ENCODE measurements around the gene FAM204A. TPM values are rescaled to one million over a fixed set of nuclear protein-coding genes. Genes with fewer than 3 reads are reported as not detected.
A peak's percentile ranks its signal among the peaks of the same experiment; 100 is the strongest.

FAM204A gene
- total RNA-seq = 10 to 100 TPM; 53.6 to 88.1 (median 60.1) TPM

DNA sequence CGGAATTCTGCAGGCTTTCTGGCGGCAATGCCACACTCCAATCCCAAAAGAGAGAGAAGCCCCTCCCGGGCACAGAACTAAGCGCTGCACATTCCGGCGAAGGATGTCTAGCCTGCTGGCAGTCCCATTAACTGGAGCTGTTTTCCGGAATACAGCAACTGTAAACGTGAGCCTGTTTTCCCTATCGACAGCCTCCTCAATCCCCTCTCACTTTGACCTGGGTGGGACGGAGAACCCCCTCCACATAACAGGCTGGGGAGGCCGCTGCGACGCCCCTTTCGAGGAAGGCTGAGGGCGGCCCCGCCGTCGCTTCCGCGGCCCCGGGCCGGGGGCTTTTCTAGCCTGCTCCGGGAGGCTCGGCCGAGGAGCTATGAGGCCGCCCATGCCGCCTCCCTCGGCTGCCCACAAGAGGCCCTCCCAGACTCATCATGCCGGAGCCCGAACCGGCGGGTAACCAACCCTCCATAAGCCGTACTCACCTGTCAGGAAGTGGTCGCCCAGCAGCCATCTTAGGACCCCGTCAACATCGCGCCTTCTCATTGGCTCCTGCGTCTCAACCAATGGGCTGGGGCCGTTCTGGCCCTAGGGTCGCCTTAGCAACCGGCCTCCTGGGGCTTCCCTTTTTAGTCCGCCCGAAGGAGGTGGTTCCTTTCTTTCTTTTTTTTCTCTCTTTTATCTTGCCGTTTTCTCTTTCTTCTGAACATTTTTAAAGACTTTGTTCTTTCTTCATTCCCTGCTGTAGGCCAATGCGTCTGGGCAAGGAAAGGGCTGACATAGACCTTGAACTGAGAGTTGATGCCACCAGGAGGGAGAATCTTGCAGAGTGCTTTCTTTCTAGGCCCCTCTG, at the start of gene FAM204A:
TSS of gene FAM204A (minus strand) at position 534 of the 847 bp plus-strand sequence. CDS start 5,909 bp downstream, outside the sequence.
- in situ Hi-C loops (cut with MboI; ENCODE audit: low pct_unique_long_range_greater_than_20kb in 2 of 9, low sequenced_read_pairs in 9 of 9, unreplicated experiment in 9 of 9) = no loop called here
- H3K4me3 ChIP-seq = peak within 1 kb of the TSS; percentile 69 to 87 (median 78)
- peak within 1 kb of the TSS; percentile 71 to 87 for H3K27ac ChIP-seq
- WGBS, 10 experiments = 0 to 5% (median 0%) methylated on average over 1 to 15 of the region's 45 CpGs
- peaks cover 4 to 14% of the 10 kb centered on the region in 2 donors for H3K4me1 ChIP-seq (replicated peaks in 1 of 2)
- ATAC-seq (replicated peaks in 6 of 8) = peak; percentile 94 to 100 (median 100)

DNA sequence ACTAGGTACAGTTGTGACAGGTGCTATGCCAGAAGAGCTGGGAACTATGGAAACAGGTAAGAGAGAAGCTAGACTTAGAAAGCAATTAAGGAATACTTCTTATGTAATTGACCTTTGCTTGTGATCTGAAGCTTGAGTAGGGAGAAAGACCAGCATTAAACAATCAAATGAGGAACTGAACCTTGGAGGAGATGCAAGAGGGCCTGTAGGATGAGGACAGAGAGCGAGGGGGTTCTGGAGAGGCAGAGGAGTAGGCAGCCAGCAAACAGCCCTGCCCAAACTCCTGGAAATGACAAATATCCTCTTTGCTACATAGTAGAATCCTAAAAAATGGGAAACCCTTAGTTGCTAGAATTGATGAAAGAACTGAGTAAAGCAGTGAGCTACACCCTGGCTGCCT, 41.6 kb upstream of the FAM204A start:
- H3K4me1 ChIP-seq (replicated peaks in 1 of 2) = no peaks in the 10 kb centered on the region
- H3K27ac ChIP-seq = no peak overlapping the region
- ATAC-seq (replicated peaks in 6 of 8) = no peak
- 17 to 100% (median 71%) methylated on average over 1 of the region's 1 CpG; no CpG with 5 or more reads in 5 of the 10 experiments for WGBS, 10 experiments
- no peak overlapping the region for H3K4me3 ChIP-seq
- in situ Hi-C loops (cut with MboI; ENCODE audit: low pct_unique_long_range_greater_than_20kb in 2 of 9, low sequenced_read_pairs in 9 of 9, unreplicated experiment in 9 of 9) = no loop called here

DNA sequence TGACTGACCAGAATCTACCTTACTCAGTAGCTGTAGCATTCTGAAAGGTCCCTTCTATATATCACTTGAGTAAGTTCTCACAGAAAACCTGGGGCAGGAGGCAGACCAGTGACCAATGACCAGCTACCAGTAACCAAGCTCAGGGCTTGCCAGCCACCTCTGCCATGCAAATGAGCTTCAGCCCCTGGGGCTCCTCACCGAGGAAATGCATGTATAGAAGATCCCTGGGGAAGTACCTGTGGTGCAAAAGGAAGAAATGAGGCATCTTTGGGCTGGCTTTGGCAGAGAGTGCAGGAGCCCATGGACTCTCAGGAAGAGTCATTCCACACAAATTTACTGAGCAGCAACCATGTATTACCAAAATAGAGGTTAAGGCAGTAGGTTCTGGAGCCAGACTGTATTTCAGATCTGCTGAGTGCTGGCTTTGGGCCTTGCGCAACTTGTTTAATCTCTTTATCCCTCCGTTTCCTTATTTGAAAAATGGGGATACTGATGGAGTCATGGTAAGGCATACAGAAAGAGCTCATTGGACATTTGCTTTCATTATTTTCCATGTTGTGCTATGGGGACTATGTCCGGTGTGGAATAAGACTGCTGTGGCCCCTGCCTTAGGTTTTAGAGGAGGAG, 41.1 kb upstream of the FAM204A start:
- ATAC-seq (replicated peaks in 6 of 8) = no peak
- Histone ChIP-seq H3K27ac (no peak overlapping the region), H3K4me3 (no peak overlapping the region), H3K4me1 (replicated peaks in 1 of 2) (no peaks in the 10 kb centered on the region)
- in situ Hi-C loops (cut with MboI; ENCODE audit: low pct_unique_long_range_greater_than_20kb in 2 of 9, low sequenced_read_pairs in 9 of 9, unreplicated experiment in 9 of 9) = no loop called here
- 43 to 92% (median 73%) methylated on average over 1 to 4 of the region's 4 CpGs; no CpG with 5 or more reads in 2 of the 10 experiments for WGBS, 10 experiments

DNA sequence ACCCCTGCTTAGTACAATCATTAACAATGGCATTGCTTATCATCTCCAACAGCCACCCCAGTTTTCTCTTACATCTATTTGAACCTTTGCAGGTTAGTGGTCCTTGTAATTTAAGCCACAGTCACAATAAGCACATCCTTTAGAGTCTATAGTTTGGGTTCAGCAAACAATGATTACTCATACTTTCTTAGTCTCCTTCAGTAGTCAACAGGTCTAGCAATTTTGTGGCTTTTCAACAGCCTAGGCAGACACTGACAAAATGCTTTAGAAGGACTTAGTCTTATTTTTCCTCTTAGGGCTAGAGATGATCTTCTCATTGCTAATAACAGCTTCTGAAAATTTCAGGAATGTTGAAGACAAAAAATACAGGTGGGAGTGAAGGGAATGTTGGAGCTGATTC, 32.3 kb upstream of the FAM204A start:
- ATAC-seq (replicated peaks in 6 of 8) = no peak
- no peaks in the 10 kb centered on the region for H3K4me1 ChIP-seq (replicated peaks in 1 of 2)
- in situ Hi-C loops (cut with MboI; ENCODE audit: low pct_unique_long_range_greater_than_20kb in 2 of 9, low sequenced_read_pairs in 9 of 9, unreplicated experiment in 9 of 9) = no loop called here
- H3K27ac ChIP-seq = no peak overlapping the region
- no peak overlapping the region for H3K4me3 ChIP-seq

DNA sequence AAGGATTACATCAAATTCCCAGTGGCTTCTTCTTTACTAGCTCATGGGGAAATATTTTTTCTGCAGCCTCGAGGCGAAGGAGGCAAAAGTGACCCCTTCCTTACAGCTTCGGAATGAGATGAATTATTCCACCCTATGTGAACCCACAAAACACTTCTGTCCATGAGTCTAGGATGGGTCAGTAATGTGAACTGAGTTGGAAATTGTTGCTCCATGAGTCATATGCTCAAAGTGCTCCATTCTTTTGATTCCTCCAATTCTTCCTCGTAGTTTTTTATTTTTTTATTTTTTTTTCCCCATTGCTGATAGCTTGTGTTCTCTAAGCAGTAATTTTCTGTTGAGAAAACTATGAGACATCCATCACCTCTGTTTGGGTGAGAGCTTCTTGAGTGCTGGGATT, 31.7 kb upstream of the FAM204A start:
- Histone ChIP-seq H3K27ac (no peak overlapping the region), H3K4me1 (replicated peaks in 1 of 2) (no peaks in the 10 kb centered on the region), H3K4me3 (no peak overlapping the region)
- in situ Hi-C loops (cut with MboI; ENCODE audit: low pct_unique_long_range_greater_than_20kb in 2 of 9, low sequenced_read_pairs in 9 of 9, unreplicated experiment in 9 of 9) = no loop called here
- peak in 2 of 8 experiments; percentile 88 to 89 for ATAC-seq (replicated peaks in 6 of 8)
- 0 to 88% (median 74%) methylated on average over 1 to 4 of the region's 4 CpGs; no CpG with 5 or more reads in 3 of the 10 experiments for WGBS, 10 experiments

DNA sequence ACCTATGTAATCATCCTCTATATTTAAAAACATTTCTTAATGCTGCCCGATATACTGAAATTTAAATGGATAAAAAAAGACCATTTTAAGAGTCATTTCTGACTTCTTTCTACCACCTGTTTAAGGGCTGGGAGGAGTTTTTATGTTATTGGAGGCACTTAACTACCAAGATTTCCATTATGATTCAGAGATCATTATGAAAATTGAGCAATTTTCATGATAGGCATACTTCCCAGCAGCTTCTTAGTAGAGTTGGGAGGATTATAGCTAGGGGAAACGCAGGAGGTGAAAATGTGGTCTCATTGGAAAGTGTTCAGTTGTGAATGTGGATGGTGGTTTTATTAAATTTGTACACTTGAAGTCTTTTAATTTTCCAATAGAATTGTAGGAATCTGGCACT, 28.4 kb upstream of the FAM204A start:
- Histone ChIP-seq H3K27ac (no peak overlapping the region), H3K4me3 (no peak overlapping the region), H3K4me1 (replicated peaks in 1 of 2) (no peaks in the 10 kb centered on the region)
- in situ Hi-C loops (cut with MboI; ENCODE audit: low pct_unique_long_range_greater_than_20kb in 2 of 9, low sequenced_read_pairs in 9 of 9, unreplicated experiment in 9 of 9) = no loop called here
- ATAC-seq (replicated peaks in 6 of 8) = peak in 3 of 8 experiments; percentile 58 to 75 (median 69)
- 20 to 100% (median 89%) methylated on average over 1 to 2 of the region's 2 CpGs for WGBS, 10 experiments

DNA sequence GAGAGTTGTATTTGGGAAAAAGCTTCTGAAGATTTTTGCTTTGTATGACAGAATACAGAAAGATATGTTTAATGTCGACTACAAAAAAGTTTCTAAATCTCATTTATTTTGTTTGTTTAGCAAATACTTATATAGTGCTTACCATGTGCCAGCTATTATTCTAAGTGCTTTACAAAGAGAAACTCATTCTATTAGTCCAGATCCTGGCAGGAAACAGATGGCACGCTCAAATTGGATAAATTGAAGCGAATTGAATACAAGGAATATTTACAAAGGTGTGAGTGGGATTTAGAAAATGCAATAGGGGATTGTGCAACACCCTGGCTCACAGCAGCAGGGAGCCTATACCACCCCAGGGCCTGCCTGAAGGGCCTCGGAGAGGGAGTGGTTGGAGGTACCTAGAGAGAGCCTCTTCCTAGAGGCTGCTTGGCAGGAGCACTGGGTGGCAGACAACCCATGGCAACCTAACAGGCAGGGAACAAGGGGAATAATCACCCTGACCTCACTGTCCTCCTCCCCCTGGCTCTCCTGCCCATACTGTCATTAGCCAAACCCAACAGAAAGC, 27.6 kb upstream of the FAM204A start:
- Histone ChIP-seq H3K27ac (no peak overlapping the region), H3K4me1 (replicated peaks in 1 of 2) (no peaks in the 10 kb centered on the region), H3K4me3 (no peak overlapping the region)
- in situ Hi-C loops (cut with MboI; ENCODE audit: low pct_unique_long_range_greater_than_20kb in 2 of 9, low sequenced_read_pairs in 9 of 9, unreplicated experiment in 9 of 9) = no loop called here
- peak in 4 of 8 experiments; percentile 18 to 51 (median 32) for ATAC-seq (replicated peaks in 6 of 8)
- 38 to 100% (median 68%) methylated on average over 1 to 4 of the region's 4 CpGs; no CpG with 5 or more reads in 1 of the 10 experiments for WGBS, 10 experiments

DNA sequence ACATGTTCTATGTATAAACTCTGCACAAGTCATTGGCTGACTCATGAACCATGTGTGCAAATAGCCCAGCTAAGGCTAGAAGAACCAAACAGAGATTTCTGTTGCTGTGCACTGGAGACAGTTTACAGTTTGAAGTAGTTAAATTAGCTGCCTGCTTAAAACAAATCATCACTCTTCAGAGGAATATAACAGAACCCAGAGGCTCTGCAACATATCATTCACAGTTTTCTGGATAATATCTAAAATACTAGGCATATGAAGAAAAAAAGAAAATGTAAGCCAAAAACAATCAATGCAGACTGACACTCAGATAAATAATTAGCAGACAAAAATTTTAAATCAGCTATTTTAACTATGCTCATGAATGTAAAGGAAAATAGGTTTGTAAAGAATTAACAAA, 23.6 kb upstream of the FAM204A start:
- H3K27ac ChIP-seq = no peak overlapping the region
- H3K4me3 ChIP-seq = no peak overlapping the region
- no peaks in the 10 kb centered on the region for H3K4me1 ChIP-seq (replicated peaks in 1 of 2)
- in situ Hi-C loops (cut with MboI; ENCODE audit: low pct_unique_long_range_greater_than_20kb in 2 of 9, low sequenced_read_pairs in 9 of 9, unreplicated experiment in 9 of 9) = no loop called here
- no peak for ATAC-seq (replicated peaks in 6 of 8)

DNA sequence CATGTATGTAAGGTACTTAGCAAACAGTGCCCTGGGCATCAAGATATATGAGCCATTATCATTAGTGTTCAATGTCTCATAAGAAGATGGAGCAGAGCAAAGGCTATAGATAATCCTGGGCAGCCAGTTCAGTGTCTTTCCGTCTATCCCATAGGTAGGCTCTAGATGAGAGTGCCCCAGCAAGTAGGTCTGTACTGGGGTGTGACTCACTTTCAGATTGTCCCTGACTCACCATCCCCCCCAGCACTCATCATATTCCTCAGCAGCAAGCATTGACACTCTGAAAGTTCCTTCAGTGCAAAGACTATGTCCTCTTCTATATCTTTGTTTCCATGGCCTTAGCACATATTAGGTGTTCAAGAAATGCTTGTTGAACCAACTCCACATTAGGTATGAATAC, 20.0 kb upstream of the FAM204A start:
- Histone ChIP-seq H3K27ac (no peak overlapping the region), H3K4me1 (replicated peaks in 1 of 2) (peaks cover 0 to 20% of the 10 kb centered on the region in 2 donors), H3K4me3 (no peak overlapping the region)
- no peak for ATAC-seq (replicated peaks in 6 of 8)
- in situ Hi-C loops (cut with MboI; ENCODE audit: low pct_unique_long_range_greater_than_20kb in 2 of 9, low sequenced_read_pairs in 9 of 9, unreplicated experiment in 9 of 9) = no loop called here
- WGBS, 10 experiments = 67 to 100% (median 85%) methylated on average over 1 of the region's 1 CpG; no CpG with 5 or more reads in 6 of the 10 experiments

DNA sequence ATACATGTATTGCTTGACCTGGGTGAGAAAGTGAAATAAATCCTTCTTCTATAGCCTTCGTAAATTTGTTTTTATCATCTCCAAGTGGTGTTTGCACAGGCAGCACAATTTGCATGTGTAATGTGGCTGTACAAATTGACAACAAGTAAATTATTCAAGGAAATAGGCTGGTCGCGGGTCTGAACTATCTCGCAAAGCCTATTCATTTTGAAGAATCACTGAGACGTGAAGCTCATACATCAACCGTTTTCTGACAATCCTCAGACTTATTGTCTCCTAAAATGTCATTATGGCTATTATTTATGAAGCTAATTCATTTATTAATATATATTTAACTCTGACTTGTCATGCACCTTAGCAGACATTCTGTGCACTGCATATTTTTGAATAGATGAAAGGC, 16.2 kb upstream of the FAM204A start:
- peak in 5 of 8 experiments; percentile 52 to 83 (median 61) for ATAC-seq (replicated peaks in 6 of 8)
- H3K27ac ChIP-seq = no peak overlapping the region
- WGBS, 10 experiments = 0 to 100% (median 46%) methylated on average over 1 to 6 of the region's 6 CpGs; no CpG with 5 or more reads in 1 of the 10 experiments
- in situ Hi-C loops (cut with MboI; ENCODE audit: low pct_unique_long_range_greater_than_20kb in 2 of 9, low sequenced_read_pairs in 9 of 9, unreplicated experiment in 9 of 9) = no loop called here
- peaks cover 0 to 20% of the 10 kb centered on the region in 2 donors for H3K4me1 ChIP-seq (replicated peaks in 1 of 2)
- H3K4me3 ChIP-seq = no peak overlapping the region

DNA sequence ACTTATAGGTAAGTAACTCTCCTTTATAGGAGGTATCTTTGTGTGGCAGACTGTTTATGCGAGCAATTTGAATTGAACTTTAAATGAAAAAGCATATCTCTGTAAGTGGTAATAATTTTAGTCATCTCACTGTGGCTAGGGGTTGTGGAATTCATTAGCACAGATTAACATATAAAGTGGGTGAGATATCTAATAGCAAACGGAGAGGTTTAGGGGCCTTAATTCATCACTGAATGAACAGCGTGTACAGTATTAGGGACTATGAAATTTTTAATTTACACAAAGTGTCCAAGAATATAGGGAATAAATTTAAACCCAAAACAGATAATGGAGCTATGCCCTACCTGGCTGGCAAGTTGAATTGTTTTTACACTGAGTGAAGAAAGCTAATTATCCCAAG, 15.7 kb upstream of the FAM204A start:
- peak in 3 of 8 experiments; percentile 38 to 73 (median 65) for ATAC-seq (replicated peaks in 6 of 8)
- WGBS, 10 experiments = 17 to 90% (median 61%) methylated on average over 2 to 3 of the region's 3 CpGs; no CpG with 5 or more reads in 1 of the 10 experiments
- H3K4me3 ChIP-seq = no peak overlapping the region
- in situ Hi-C loops (cut with MboI; ENCODE audit: low pct_unique_long_range_greater_than_20kb in 2 of 9, low sequenced_read_pairs in 9 of 9, unreplicated experiment in 9 of 9) = no loop called here
- peaks cover 0 to 20% of the 10 kb centered on the region in 2 donors for H3K4me1 ChIP-seq (replicated peaks in 1 of 2)
- H3K27ac ChIP-seq = no peak overlapping the region

DNA sequence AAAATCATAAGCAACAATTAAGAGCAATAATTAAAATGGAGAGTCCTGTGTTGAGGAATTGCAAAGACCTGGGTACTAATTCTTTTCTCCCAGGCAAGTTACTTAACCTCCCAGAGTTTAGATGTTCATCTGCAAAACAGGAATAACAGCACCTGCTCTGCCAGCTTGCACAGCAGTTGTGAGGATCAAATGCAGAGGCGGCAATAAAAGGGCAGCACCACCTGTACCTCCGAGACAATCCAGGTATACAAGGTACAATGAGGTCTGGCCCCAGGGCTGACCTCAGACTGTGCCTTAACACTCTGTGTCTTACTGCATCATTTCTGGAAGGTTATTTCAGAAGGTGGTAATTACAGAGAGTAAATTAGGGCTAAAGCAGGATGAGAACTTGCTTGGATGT, 14.5 kb upstream of the FAM204A start:
- Histone ChIP-seq H3K4me3 (no peak overlapping the region), H3K27ac (no peak overlapping the region), H3K4me1 (replicated peaks in 1 of 2) (peaks cover 0 to 20% of the 10 kb centered on the region in 2 donors)
- in situ Hi-C loops (cut with MboI; ENCODE audit: low pct_unique_long_range_greater_than_20kb in 2 of 9, low sequenced_read_pairs in 9 of 9, unreplicated experiment in 9 of 9) = no loop called here
- ATAC-seq (replicated peaks in 6 of 8) = no peak
- WGBS, 10 experiments = 56 to 100% (median 100%) methylated on average over 1 to 2 of the region's 2 CpGs; no CpG with 5 or more reads in 5 of the 10 experiments

DNA sequence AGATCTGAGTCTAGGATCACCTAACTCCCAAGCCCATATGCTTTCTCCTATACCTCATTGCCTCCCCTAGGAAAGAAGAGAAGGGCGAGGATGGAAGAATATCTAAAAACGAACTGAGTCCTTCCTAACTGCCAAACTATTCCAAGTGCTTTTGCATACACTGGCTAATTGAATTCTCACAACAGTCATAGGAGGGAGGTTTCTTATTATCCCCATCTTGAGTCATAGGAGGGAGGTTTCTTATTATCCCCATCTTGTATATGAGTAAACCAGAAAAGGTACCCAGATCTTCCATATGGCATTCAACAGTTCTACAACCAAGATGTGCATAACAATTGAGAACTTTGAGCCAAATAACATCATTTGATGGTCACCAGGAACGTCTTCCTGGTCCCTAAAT, 13.1 kb upstream of the FAM204A start:
- ATAC-seq (replicated peaks in 6 of 8) = peak in 2 of 8 experiments; percentile 75 to 90
- no peak overlapping the region for H3K4me3 ChIP-seq
- in situ Hi-C loops (cut with MboI; ENCODE audit: low pct_unique_long_range_greater_than_20kb in 2 of 9, low sequenced_read_pairs in 9 of 9, unreplicated experiment in 9 of 9) = no loop called here
- WGBS, 10 experiments = 10 to 100% (median 70%) methylated on average over 1 to 3 of the region's 3 CpGs; no CpG with 5 or more reads in 1 of the 10 experiments
- no peak overlapping the region for H3K27ac ChIP-seq
- H3K4me1 ChIP-seq (replicated peaks in 1 of 2) = peaks cover 0 to 20% of the 10 kb centered on the region in 2 donors
